GM12873 (cell line): Measurements from ENCODE around the gene ADGRG1.
A peak's percentile ranks its signal among the peaks of the same experiment; 100 is the strongest.

Experiments
- CTCF ChIP-seq: IDR thresholded peaks from 2 replicates; pipeline ENCODE4 v1.5.1; 2012; ENCODE audit warnings: low read depth, mild to moderate bottlenecking, moderate library complexity, low read length, control low read depth; ENCODE audit not compliant: insufficient read depth; ENCODE audit errors: missing control alignments

ADGRG1 gene

DNA sequence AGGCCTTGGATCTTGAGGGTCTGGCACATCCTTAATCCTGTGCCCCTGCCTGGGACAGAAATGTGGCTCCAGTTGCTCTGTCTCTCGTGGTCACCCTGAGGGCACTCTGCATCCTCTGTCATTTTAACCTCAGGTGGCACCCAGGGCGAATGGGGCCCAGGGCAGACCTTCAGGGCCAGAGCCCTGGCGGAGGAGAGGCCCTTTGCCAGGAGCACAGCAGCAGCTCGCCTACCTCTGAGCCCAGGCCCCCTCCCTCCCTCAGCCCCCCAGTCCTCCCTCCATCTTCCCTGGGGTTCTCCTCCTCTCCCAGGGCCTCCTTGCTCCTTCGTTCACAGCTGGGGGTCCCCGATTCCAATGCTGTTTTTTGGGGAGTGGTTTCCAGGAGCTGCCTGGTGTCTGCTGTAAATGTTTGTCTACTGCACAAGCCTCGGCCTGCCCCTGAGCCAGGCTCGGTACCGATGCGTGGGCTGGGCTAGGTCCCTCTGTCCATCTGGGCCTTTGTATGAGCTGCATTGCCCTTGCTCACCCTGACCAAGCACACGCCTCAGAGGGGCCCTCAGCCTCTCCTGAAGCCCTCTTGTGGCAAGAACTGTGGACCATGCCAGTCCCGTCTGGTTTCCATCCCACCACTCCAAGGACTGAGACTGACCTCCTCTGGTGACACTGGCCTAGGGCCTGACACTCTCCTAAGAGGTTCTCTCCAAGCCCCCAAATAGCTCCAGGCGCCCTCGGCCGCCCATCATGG is 35.7 kb downstream of the ADGRG1 start:
- peak; percentile 7 for TF ChIP-seq CTCF

GRCh38 chr16:57664662-57665025 is 36.2 kb downstream of the ADGRG1 start:
- no peak for TF ChIP-seq CTCF

DNA sequence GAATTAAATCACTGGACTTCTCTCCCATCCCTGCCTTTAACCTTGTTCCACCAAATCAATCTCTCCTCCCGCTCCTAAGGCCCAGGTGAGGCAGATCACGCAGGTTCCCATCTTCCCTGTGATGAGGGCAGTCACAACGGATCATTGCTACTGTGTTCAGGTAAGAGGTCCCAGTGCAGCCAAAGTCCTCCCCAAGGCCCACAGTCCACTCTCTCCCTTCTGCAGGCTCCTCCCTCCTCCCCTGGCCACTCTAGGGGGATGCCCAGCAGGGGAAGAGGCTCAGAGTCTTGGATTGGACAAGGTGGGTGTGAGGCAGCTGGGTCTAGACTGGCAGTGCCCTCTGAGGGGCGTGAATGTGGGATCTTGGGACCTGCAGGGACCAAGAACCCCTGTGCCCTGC is 37.1 kb downstream of the ADGRG1 start:
- TF ChIP-seq CTCF: no peak

GRCh38 chr16:57666353-57667047 is 38.1 kb downstream of the ADGRG1 start:
- TF ChIP-seq CTCF: no peak

DNA sequence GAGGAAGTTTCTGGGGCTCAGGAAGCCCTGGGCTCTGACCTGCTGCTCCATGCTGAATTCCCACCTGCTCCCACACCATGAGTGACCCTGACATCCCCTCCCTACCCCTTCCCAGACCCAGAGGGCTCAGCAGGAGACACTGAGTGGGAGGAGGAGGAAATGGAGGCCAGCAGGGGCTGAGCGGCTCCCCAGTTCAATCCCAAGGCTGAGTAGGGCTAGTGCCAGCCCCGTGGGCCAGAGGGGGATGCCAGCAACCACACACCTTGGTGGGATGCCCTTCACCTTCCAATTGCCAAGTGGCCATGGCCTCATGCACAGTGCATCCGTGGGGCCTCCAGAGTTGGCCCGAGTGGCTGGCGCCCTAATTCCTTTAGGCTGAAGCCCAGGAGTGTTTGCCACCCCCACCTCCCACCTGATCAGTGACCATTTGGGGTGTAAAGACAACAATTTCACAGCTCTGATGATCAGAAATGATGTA is 38.7 kb downstream of the ADGRG1 start:
- no peak for TF ChIP-seq CTCF

DNA sequence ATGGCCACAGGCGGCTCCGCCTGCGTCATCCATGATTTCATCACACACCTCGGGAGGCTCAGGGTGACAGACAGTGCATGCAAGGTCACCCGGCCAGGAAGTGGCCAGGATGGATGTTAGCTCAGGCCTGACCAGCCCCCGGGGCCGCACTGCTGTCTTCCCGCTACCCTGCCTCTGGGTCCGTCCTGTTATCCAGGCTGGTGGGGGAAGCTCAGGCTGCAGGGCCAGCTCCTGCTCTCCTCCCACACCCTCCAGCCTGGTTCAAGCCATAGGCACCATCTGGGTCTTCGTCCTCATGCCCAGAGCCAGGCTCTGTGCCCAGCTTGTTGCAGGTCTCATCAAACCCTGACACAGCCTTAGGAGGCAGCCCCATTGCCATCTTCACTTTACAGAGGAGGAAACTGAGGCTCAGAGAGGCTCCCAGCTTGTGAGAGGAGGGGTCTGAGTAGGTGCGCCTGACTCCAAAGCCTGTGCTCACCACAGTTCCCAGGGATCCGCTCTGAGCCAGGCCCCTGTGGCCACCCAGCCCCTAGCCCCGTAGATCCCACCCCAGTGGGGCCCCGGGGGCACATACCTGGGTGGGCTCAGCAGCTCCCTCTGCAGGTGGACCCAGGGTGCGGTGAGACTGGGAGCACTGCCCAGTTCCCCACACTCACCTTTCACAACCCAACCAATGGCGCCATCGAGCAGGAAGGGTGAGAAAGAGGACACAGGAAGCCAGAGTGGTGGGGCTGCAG is 39.3 kb downstream of the ADGRG1 start:
- peak; percentile 50 for TF ChIP-seq CTCF

- no peak for TF ChIP-seq CTCF
Measured at GRCh38 chr16:57668263-57668571, 39.8 kb downstream of the ADGRG1 start, which contains the start of gene ADGRG3. Gene ADGRG3 (plus strand): TSS chr16:57668306. CDS start chr16:57668348, 42 bp downstream.
